ENCODE data around the gene EXOSC3.
A peak's percentile ranks its signal among the peaks of the same experiment; 100 is the strongest.

Gene EXOSC3

GRCh38 chr9:37806271-37806670 lies 21.4 kb upstream of the EXOSC3 start:
- H3K4me3 ChIP-seq (ENCODE audit: low read depth, low read length): no peak overlapping the region
- TF ChIP-seq CTCF (IDR thresholded peaks at IDR 0.05; ENCODE audit: control insufficient read depth, extremely low read depth, insufficient read depth): no peak

GRCh38 chr9:37801959-37802711 lies 17.3 kb upstream of the EXOSC3 start:
- no peak for DNase-seq (ENCODE audit: low read depth)
- peak overlapping the region; percentile 82 for H3K4me3 ChIP-seq (ENCODE audit: low read depth, low read length)
- no peak for TF ChIP-seq CTCF (IDR thresholded peaks at IDR 0.05; ENCODE audit: control insufficient read depth, extremely low read depth, insufficient read depth)

More at GRCh38 chr9:37806271-37806670, 21.4 kb upstream of the EXOSC3 start:
- DNase-seq (ENCODE audit: low read depth): no peak

DNA sequence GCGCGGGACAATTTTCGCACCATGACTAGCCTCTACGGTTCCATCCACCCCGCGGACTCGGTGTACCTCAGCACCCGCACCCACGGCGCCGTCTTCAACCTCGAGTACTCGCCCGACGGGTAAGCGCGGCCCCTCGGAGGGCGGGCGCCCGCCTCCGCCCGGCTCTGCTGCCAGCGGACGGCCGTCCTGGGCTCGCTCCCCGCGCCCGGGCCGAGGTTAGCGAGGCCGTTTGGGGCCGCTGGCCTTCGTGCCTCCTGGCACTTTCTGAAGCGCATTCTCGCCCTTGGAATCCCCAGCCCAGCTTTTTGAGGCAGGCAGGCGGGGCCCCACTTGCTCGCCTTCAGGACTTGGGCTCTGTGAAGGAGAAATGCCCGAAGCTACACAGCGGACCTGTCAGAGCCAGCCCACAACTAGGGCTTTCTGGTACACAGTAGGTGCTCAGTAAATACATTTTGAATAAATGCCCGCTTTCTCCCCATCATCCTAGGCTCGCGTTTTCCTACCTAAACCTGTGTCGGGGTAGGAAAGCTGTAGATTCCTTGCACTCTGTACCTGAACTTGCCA lies 16.5 kb upstream of the EXOSC3 start:
- TF ChIP-seq CTCF (IDR thresholded peaks at IDR 0.05; ENCODE audit: control insufficient read depth, extremely low read depth, insufficient read depth): no peak
- H3K4me3 ChIP-seq (ENCODE audit: low read depth, low read length): peak overlapping the region; percentile 82
- no peak for DNase-seq (ENCODE audit: low read depth)

GRCh38 chr9:37800631-37801286 lies 15.9 kb upstream of the EXOSC3 start, which contains the start of gene DCAF10:
DCAF10 (plus strand) TSS chr9:37800797; CDS start chr9:37800867, 70 bp downstream.
- no peak for DNase-seq (ENCODE audit: low read depth)
- peak; percentile 11; the same call in 1 of the 2 replicates for TF ChIP-seq CTCF (IDR thresholded peaks at IDR 0.05; ENCODE audit: control insufficient read depth, extremely low read depth, insufficient read depth)
- peak within 1 kb of the TSS; percentile 82 for H3K4me3 ChIP-seq (ENCODE audit: low read depth, low read length)

- no peak for TF ChIP-seq CTCF (IDR thresholded peaks at IDR 0.05; ENCODE audit: control insufficient read depth, extremely low read depth, insufficient read depth)
- no peak overlapping the region for H3K4me3 ChIP-seq (ENCODE audit: low read depth, low read length)
- no peak for DNase-seq (ENCODE audit: low read depth)
Measured at GRCh38 chr9:37798677-37799076, 13.8 kb upstream of the EXOSC3 start.

DNA sequence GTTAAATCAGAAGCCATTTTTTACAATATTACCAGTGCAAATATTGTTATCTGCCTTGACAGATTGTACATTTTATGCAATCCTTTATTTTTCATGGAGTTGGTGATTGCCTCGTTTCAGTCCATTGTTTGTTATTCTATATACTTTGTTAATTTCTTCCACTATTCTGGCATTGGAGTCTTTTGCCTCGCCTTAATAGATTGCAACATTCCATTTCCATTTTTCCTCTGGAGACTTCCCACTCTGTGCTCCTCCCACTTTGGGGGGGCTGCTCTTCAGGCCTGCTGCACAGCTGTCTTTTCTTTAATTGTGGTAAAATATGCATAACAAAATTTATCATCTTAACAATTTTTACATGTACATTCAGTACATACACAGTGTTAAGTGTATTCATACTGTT lies 11.4 kb upstream of the EXOSC3 start:
- TF ChIP-seq CTCF (IDR thresholded peaks at IDR 0.05; ENCODE audit: control insufficient read depth, extremely low read depth, insufficient read depth): no peak
- no peak overlapping the region for H3K4me3 ChIP-seq (ENCODE audit: low read depth, low read length)
- DNase-seq (ENCODE audit: low read depth): no peak

Data from LNCaP clone FGC (cell line).